Fibroblast of villous mesenchyme (primary cell): Measurements from ENCODE around the gene PTPN2. TPM values are rescaled to one million over a fixed set of nuclear protein-coding genes. Genes with fewer than 3 reads are reported as not detected.
A peak's percentile ranks its signal among the peaks of the same experiment; 100 is the strongest.

Experiments used
- DNase-seq: peaks from one replicate; pipeline ENCODE4 v3.0.0-alpha.2; 2010; ENCODE audit warnings: low read depth
- H3K4me3 ChIP-seq: 2 replicates; pipeline ENCODE4 v1.5.1; 2011; ENCODE audit warnings: low read depth, mild to moderate bottlenecking, low read length
- total RNA-seq: library from RNA; depleted of rRNA; stranded (reverse); fragments of >200 nt; gene quantifications from 2 replicates; pipeline ENCODE4 v1.2.3, GENCODE V29; 2012
- TF ChIP-seq, protein P1 (sequence below): IDR thresholded peaks from 2 replicates; pipeline ENCODE4 v1.5.1; 2012; ENCODE audit warnings: low read depth, mild to moderate bottlenecking, low read length; ENCODE audit not compliant: insufficient read depth

Gene PTPN2
- total RNA-seq, 1 donor: 31.1 TPM

DNA sequence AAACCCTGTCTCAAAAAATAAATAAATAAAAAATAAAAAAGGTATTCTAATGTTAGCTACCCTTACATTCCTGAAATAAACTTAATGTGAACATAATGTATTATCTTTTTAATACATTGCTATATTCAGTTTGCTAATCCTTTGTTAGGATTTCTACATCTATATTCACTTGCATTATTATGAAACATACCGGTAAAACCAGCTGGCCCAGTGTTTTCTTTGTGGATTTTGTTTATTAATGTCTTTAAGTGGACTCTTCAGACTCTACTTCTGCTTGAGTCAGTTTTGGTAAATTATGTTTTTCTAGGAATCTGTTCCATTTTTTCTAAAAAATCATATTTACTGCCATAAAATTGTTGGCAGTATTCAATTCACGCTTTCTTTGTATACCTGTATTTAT lies 34.5 kb downstream of the PTPN2 start:
- H3K4me3 ChIP-seq: no peak overlapping the region
- TF ChIP-seq, protein P1, sequence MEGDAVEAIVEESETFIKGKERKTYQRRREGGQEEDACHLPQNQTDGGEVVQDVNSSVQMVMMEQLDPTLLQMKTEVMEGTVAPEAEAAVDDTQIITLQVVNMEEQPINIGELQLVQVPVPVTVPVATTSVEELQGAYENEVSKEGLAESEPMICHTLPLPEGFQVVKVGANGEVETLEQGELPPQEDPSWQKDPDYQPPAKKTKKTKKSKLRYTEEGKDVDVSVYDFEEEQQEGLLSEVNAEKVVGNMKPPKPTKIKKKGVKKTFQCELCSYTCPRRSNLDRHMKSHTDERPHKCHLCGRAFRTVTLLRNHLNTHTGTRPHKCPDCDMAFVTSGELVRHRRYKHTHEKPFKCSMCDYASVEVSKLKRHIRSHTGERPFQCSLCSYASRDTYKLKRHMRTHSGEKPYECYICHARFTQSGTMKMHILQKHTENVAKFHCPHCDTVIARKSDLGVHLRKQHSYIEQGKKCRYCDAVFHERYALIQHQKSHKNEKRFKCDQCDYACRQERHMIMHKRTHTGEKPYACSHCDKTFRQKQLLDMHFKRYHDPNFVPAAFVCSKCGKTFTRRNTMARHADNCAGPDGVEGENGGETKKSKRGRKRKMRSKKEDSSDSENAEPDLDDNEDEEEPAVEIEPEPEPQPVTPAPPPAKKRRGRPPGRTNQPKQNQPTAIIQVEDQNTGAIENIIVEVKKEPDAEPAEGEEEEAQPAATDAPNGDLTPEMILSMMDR: no peak
- peak; percentile 15 for DNase-seq

DNA sequence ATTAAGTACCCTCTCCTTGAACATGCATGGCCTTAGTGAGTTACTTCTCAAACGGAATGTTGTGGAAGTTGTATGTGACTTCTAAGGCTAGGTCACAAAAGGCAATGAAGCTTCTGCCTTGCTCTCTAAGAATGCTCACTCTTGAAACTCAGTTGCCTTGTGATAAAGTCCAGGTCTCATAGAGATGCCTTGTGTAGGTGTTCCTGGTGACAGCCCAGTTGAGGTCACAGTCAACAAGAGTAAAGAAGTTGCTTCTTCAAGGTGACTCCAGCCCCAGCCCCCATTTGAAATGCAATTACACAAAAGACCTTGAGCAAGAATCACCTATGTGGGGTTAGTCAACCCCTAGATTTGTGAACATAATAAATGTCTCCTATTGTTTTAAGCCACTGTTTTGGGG lies 35.6 kb downstream of the PTPN2 start:
- no peak overlapping the region for H3K4me3 ChIP-seq
- DNase-seq: no peak
- TF ChIP-seq, protein P1: no peak

DNA sequence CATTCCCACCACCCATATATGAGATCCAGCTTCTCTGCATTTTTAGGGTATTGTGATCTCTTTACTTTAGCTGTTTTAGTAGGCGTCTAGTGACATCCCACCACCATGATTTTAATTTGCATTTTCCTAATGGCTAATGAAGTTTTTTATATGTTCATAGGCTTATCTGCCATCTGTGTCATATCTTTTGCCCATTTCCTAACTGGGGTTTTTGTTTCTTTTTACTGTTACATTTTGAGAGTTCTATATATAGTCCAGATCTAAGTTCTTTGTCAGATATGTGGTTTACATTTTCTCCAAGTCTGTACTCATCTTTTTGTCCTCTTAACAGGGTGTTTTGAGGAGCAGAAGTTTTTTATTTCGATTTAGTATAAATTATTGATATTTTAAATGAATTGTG lies 39.6 kb downstream of the PTPN2 start:
- H3K4me3 ChIP-seq: no peak overlapping the region
- TF ChIP-seq, protein P1: no peak
- DNase-seq: no peak

DNA sequence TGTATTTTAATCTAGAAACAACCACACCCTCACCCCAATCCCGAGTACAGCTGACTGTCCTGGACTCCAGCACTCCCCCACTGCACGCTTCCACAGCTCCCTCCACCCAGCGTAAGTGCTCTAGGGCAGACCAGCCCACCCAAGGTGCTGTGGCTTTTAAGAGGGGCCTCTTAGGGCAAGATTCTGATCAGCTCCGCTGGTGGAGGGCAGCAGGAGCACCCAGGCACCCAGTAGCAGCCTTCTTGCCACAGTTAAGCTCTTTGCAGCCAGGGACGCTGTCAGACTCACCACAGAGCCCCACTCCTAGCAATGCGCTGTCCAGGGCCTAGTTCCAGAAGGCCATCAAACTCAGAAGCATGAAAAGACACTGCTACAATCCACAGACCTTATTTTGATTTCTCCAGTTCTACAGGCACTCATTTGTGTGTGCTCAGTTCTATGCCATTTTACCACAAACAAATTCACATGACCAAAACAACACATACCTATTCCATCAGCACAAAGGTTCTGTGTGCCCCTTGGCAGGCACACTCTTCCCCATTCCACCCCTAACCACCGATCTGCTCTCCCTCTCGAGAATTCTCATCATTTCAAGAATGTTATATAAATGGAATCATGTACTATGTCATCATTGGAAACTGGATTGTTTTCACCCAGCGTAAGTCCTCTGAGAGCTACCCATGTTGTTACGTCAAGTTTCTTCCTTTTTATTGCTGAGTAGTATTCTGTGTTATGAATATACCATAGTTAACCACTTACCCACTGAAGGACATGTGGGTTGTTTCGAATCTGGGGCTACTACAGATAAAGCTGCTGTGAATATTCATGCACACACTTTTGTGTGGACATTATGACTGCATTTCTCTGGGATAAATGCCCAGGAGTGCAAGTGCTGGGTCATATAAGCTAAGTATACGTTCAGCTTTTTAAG lies 40.4 kb downstream of the PTPN2 start:
- H3K4me3 ChIP-seq: no peak overlapping the region
- DNase-seq: peak; percentile 42
- TF ChIP-seq, protein P1: no peak

DNA sequence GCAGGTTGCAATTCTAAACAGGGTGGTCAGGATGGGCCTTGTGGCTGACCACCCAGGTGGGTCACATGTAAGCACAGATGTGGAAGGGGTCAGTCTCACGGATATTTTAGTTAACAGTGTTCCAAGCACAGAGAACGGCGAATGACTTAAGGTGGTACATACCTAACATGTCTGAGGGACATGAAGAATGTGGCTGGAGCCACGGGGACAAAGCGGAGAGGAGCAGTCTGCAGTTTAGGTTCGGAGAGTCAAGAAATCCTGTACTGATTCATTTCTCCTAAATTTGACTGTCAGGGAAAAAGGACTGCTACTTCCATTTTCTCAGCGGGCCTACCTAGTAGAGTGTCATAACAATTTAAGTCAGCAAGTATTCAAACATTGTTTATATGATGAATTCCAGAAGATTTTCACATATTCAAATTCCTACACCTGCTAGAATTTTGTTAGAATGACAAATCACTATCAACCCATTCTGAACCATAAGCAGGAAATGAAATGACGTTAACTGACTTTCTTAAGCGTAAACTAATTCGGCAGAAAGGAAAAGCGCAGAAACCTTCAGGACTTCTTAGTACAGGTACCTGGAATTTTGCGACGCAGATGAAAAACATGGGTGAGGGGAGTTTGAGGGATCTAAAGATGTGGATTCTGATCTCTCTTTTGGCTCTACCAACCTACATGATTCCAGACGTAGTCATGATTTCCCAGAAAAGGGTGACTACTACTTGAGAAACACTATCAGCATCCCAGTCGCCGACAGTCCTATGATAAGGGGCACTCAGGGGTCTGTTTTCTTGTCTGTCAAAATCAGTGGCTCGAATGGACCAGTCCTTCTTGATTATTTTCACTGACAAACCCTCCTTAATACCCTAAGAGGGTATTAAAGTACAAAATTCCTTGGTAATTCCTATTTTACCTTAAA lies 41.3 kb downstream of the PTPN2 start:
- TF ChIP-seq, protein P1: no peak
- no peak overlapping the region for H3K4me3 ChIP-seq
- no peak for DNase-seq

DNA sequence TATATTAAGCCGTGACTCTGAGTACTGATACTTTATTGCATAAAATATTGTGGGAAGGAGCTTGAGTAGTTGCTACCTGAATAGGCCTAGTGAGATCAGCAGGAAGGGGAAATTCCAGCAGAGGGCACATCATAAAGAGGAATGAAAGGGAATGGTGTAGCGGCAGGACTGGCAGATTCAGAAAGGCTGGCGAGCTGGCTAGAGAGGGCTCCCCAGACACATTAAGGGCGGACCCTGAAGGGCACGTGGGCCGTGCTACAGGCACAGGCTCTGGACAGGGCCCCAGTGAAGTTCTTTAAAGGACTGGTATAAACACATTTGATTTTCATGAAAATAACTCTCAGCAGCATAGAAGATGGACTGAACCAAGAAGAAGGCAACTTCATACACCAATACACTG lies 43.0 kb downstream of the PTPN2 start:
- TF ChIP-seq, protein P1: no peak
- no peak for DNase-seq
- no peak overlapping the region for H3K4me3 ChIP-seq
